ENCODE measurements around the gene ATP2C1. TPM values are rescaled to one million over a fixed set of nuclear protein-coding genes. Genes with fewer than 3 reads are reported as not detected.

Gene ATP2C1
- total and polyA plus RNA-seq, 2 donors (not counting 1 experiment from before 2014, with no cell fraction given), result 111 to 196 TPM

- Histone ChIP-seq H3K27ac (ENCODE audit: insufficient read depth, low read length) (no peak overlapping the region), H3K4me2 (ENCODE audit: extremely low read depth, insufficient read depth, low read length) (no peak overlapping the region)
Observed at GRCh38 chr3:130905551-130905950, 11.7 kb downstream of the ATP2C1 start.

GRCh38 chr3:130906374-130906995, 12.6 kb downstream of the ATP2C1 start:
- no peaks in the 10 kb centered on the region for H3K9me3 ChIP-seq (ENCODE audit: control insufficient read depth, insufficient read depth, low read depth, low read length)
- no peak overlapping the region for H3K9ac ChIP-seq (ENCODE audit: insufficient read depth, low read length)
- no peak for TF ChIP-seq EZH2 (IDR thresholded peaks at IDR 0.05; ENCODE audit: low read length, missing control alignments)
- no peak overlapping the region for H2AFZ ChIP-seq (ENCODE audit: low read length)
- peaks cover 69% of the 10 kb centered on the region for H3K79me2 ChIP-seq (ENCODE audit: control insufficient read depth, insufficient read depth, low read length)
- no peak overlapping the region for H3K4me3 ChIP-seq (replicated peaks in 1 of 4; ENCODE audit: control extremely low read depth in 1 of 4, insufficient read depth in 1 of 4, low read depth in 3 of 4, low read length in 4 of 4)
- H3K4me2 ChIP-seq (ENCODE audit: extremely low read depth, insufficient read depth, low read length), result peak overlapping the region; percentile 35
- H4K20me1 ChIP-seq (ENCODE audit: control insufficient read depth, extremely low read depth, insufficient read depth, low read length), result no peaks in the 10 kb centered on the region
- H3K36me3 ChIP-seq (ENCODE audit: control insufficient read depth, insufficient read depth, low read length), result no peaks in the 10 kb centered on the region
- H3K27ac ChIP-seq (ENCODE audit: insufficient read depth, low read length), result no peak overlapping the region
- H3K4me1 ChIP-seq (ENCODE audit: control insufficient read depth, extremely low read depth, insufficient read depth, low read length), result peaks cover 7% of the 10 kb centered on the region
- H3K27me3 ChIP-seq (ENCODE audit: control insufficient read depth, insufficient read depth, low read length), result no peaks in the 10 kb centered on the region
- peak; percentile 8 to 71 for DNase-seq (ENCODE audit: low read depth in 2 of 2)

More at GRCh38 chr3:130905551-130905950, 11.7 kb downstream of the ATP2C1 start:
- peaks cover 7% of the 10 kb centered on the region for H3K4me1 ChIP-seq (ENCODE audit: control insufficient read depth, extremely low read depth, insufficient read depth, low read length)
- H3K9ac ChIP-seq (ENCODE audit: insufficient read depth, low read length), result no peak overlapping the region
- H3K4me3 ChIP-seq (replicated peaks in 1 of 4; ENCODE audit: control extremely low read depth in 1 of 4, insufficient read depth in 1 of 4, low read depth in 3 of 4, low read length in 4 of 4), result no peak overlapping the region
- TF ChIP-seq EZH2 (IDR thresholded peaks at IDR 0.05; ENCODE audit: low read length, missing control alignments) (no peak), CTCF (conservative IDR thresholded peaks at IDR 0.05 in 1 of 2, IDR thresholded peaks at IDR 0.05 in 1 of 2; ENCODE audit: low read depth in 1 of 2, low read length in 2 of 2) (no peak)
- no peak overlapping the region for H2AFZ ChIP-seq (ENCODE audit: low read length)
- peaks cover 77% of the 10 kb centered on the region for H3K79me2 ChIP-seq (ENCODE audit: control insufficient read depth, insufficient read depth, low read length)
- H3K36me3 ChIP-seq (ENCODE audit: control insufficient read depth, insufficient read depth, low read length), result no peaks in the 10 kb centered on the region
- DNase-seq (ENCODE audit: low read depth in 2 of 2), result peak in 1 of 2 donors; percentile 87
- H4K20me1 ChIP-seq (ENCODE audit: control insufficient read depth, extremely low read depth, insufficient read depth, low read length), result no peaks in the 10 kb centered on the region
- H3K27me3 ChIP-seq (ENCODE audit: control insufficient read depth, insufficient read depth, low read length), result no peaks in the 10 kb centered on the region
- H3K9me3 ChIP-seq (ENCODE audit: control insufficient read depth, insufficient read depth, low read depth, low read length), result no peaks in the 10 kb centered on the region

GRCh38 chr3:130907500-130907899, 13.6 kb downstream of the ATP2C1 start:
- no peak for TF ChIP-seq CTCF (conservative IDR thresholded peaks at IDR 0.05 in 1 of 2, IDR thresholded peaks at IDR 0.05 in 1 of 2; ENCODE audit: low read depth in 1 of 2, low read length in 2 of 2)
- no peak for TF ChIP-seq EZH2 (IDR thresholded peaks at IDR 0.05; ENCODE audit: low read length, missing control alignments)

More at GRCh38 chr3:130907500-130907899, 13.6 kb downstream of the ATP2C1 start:
- Histone ChIP-seq H3K27ac (ENCODE audit: insufficient read depth, low read length) (no peak overlapping the region), H3K9me3 (ENCODE audit: control insufficient read depth, insufficient read depth, low read depth, low read length) (no peaks in the 10 kb centered on the region), H2AFZ (ENCODE audit: low read length) (no peak overlapping the region), H4K20me1 (ENCODE audit: control insufficient read depth, extremely low read depth, insufficient read depth, low read length) (no peaks in the 10 kb centered on the region), H3K79me2 (ENCODE audit: control insufficient read depth, insufficient read depth, low read length) (peaks cover 62% of the 10 kb centered on the region), H3K4me2 (ENCODE audit: extremely low read depth, insufficient read depth, low read length) (no peak overlapping the region), H3K4me1 (ENCODE audit: control insufficient read depth, extremely low read depth, insufficient read depth, low read length) (peaks cover 7% of the 10 kb centered on the region), H3K4me3 (replicated peaks in 1 of 4; ENCODE audit: control extremely low read depth in 1 of 4, insufficient read depth in 1 of 4, low read depth in 3 of 4, low read length in 4 of 4) (no peak overlapping the region), H3K36me3 (ENCODE audit: control insufficient read depth, insufficient read depth, low read length) (no peaks in the 10 kb centered on the region), H3K27me3 (ENCODE audit: control insufficient read depth, insufficient read depth, low read length) (no peaks in the 10 kb centered on the region), H3K9ac (ENCODE audit: insufficient read depth, low read length) (no peak overlapping the region)
- DNase-seq (ENCODE audit: low read depth in 2 of 2), result no peak
